H1 (cell line): ENCODE data around the gene AGFG1. TPM values are rescaled to one million over a fixed set of nuclear protein-coding genes. Genes with fewer than 3 reads are reported as not detected.

Experiments
- CTCF ChIA-PET: fragments of 300-600 bp; sonication (Branson Sonifier 250); formaldehyde crosslinking; loops from one replicate; lab custom pipeline; 2021; ENCODE audit not compliant: partially characterized antibody; lab: Charles Lee
- POLR2A ChIA-PET: fragments of 300-600 bp; sonication (Branson Sonifier 250); formaldehyde crosslinking; loops from one replicate; lab custom pipeline; 2021; ENCODE audit warnings: inconsistent platforms; ENCODE audit not compliant: partially characterized antibody; lab: Charles Lee
- DNase-seq, 2 experiments: peaks; one replicate each; pipeline versions ENCODE4 v3.0.0 to v3.0.0-alpha.2; 2010 to 2022; ENCODE audit warnings: low spot score in 2 of 2, low read depth in 1 of 2, mixed read lengths in 1 of 2
- FAIRE-seq: peaks from 2 replicates; lab custom pipeline; 2011; peaks lifted over from hg19 to GRCh38; lab: Jason Lieb, UNC
- H2AFZ ChIP-seq: 2 replicates; pipeline ENCODE4 v1.8.1; 2012; ENCODE audit warnings: low read length, inconsistent platforms
- H2AK5ac ChIP-seq: 2 replicates; pipeline ENCODE4 v1.6.1; 2013; ENCODE audit warnings: low read depth, low read length
- H2BK120ac ChIP-seq: replicated peaks from 2 replicates; pipeline ENCODE3; 2013; ENCODE audit warnings: low read depth, low read length, inconsistent platforms
- H2BK12ac ChIP-seq: 2 replicates; pipeline ENCODE4 v1.6.1; 2013; ENCODE audit warnings: low read depth, low read length
- H2BK15ac ChIP-seq: 2 replicates; pipeline ENCODE4 v1.6.1; 2013; ENCODE audit warnings: low read length
- H2BK20ac ChIP-seq: 2 replicates; pipeline ENCODE4 v1.6.1; 2013; ENCODE audit warnings: low read length
- H2BK5ac ChIP-seq: 2 replicates; pipeline ENCODE4 v1.6.1; 2013; ENCODE audit warnings: low read depth, low read length
- H3K14ac ChIP-seq: 2 replicates; pipeline ENCODE4 v1.6.1; 2013; ENCODE audit warnings: inconsistent platforms; ENCODE audit not compliant: insufficient read length
- H3K18ac ChIP-seq: 2 replicates; pipeline ENCODE4 v1.6.1; 2013; ENCODE audit warnings: low read length; ENCODE audit errors: extremely low read depth
- H3K23ac ChIP-seq: 2 replicates; pipeline ENCODE4 v1.6.1; 2013; ENCODE audit warnings: inconsistent platforms; ENCODE audit not compliant: insufficient read length
- H3K23me2 ChIP-seq: 2 replicates; pipeline ENCODE4 v1.6.1; 2013; ENCODE audit warnings: low read depth, low read length
- H3K27ac ChIP-seq: 2 replicates; pipeline ENCODE4 v1.6.1; 2011; ENCODE audit warnings: low read depth, low read length, inconsistent platforms
- H3K27me3 ChIP-seq, 4 experiments: replicated peaks in 1 of 4; 1 replicate in 1 of 4; 2 replicates in 3 of 4; pipeline versions ENCODE4 v1.6.1 to v1.8.1; 2011 to 2013; ENCODE audit warnings: low read length in 3 of 4, mild to moderate bottlenecking in 3 of 4, inconsistent platforms in 2 of 4, mixed read lengths in 2 of 4, moderate library complexity in 1 of 4; ENCODE audit not compliant: control insufficient read depth in 3 of 4, insufficient read depth in 3 of 4; ENCODE audit errors: extremely low read depth in 1 of 4
- H3K36me3 ChIP-seq, 4 experiments: 2 replicates each; pipeline versions ENCODE4 v1.6.1 to v1.8.1; 2011 to 2013; ENCODE audit warnings: mild to moderate bottlenecking in 4 of 4, low read length in 3 of 4, moderate library complexity in 2 of 4, control low read depth in 1 of 4, inconsistent platforms in 1 of 4; ENCODE audit not compliant: insufficient read depth in 4 of 4, control insufficient read depth in 2 of 4
- H3K4ac ChIP-seq: replicated peaks from 2 replicates; pipeline ENCODE3; 2013; ENCODE audit warnings: low read length, low read depth, mixed read lengths, inconsistent platforms; ENCODE audit not compliant: insufficient read length
- H3K4me1 ChIP-seq, 4 experiments: replicated peaks in 1 of 4; 1 replicate in 1 of 4; 2 replicates in 3 of 4; pipeline versions ENCODE4 v1.6.1 to v1.8.1; 2011 to 2013; ENCODE audit warnings: low read length in 3 of 4, inconsistent platforms in 2 of 4, mixed read lengths in 1 of 4; ENCODE audit not compliant: insufficient read depth in 4 of 4, control insufficient read depth in 3 of 4
- H3K4me2 ChIP-seq, 2 experiments: 2 replicates each; pipeline versions ENCODE4 v1.6.1 to v1.8.1; 2011 to 2013; ENCODE audit warnings: low read depth in 2 of 2, low read length in 2 of 2, control low read depth in 1 of 2, inconsistent platforms in 1 of 2, mild to moderate bottlenecking in 1 of 2; ENCODE audit not compliant: insufficient read depth in 1 of 2
- H3K4me3 ChIP-seq, 4 experiments: fragments of 200-600, 300-600 bp in 1 of 4; sonication (generic), shearing (Covaris generic), sonication (Bioruptor Twin) in 1 of 4; 2 replicates each; pipeline versions ENCODE4 v1.5.1 to v1.8.1; 2011 to 2016; ENCODE audit warnings: low read length in 4 of 4, low read depth in 3 of 4, control low read depth in 2 of 4, inconsistent platforms in 2 of 4, mild to moderate bottlenecking in 2 of 4, mixed read lengths in 1 of 4, moderate library complexity in 1 of 4; ENCODE audit not compliant: insufficient read depth in 2 of 4; ENCODE audit errors: extremely low read depth in 1 of 4
- H3K56ac ChIP-seq: replicated peaks from 2 replicates; pipeline ENCODE3; 2013; ENCODE audit warnings: low read depth, mild to moderate bottlenecking, mixed read lengths, low read length, inconsistent platforms; ENCODE audit not compliant: insufficient read length
- H3K79me1 ChIP-seq: 2 replicates; pipeline ENCODE4 v1.6.1; 2013; ENCODE audit warnings: low read depth, low read length, control low read depth
- H3K79me2 ChIP-seq, 2 experiments: 2 replicates each; pipeline versions ENCODE4 v1.6.1 to v1.8.1; 2012 to 2013; ENCODE audit warnings: low read length in 2 of 2, mild to moderate bottlenecking in 2 of 2, inconsistent platforms in 1 of 2; ENCODE audit not compliant: insufficient read depth in 2 of 2, control insufficient read depth in 1 of 2
- H3K9ac ChIP-seq, 4 experiments: replicated peaks in 1 of 4; 1 replicate in 1 of 4; 2 replicates in 3 of 4; pipeline versions ENCODE4 v1.6.1 to v1.8.1; 2011 to 2013; ENCODE audit warnings: low read depth in 3 of 4, low read length in 3 of 4, control low read depth in 2 of 4, mild to moderate bottlenecking in 2 of 4, moderate library complexity in 2 of 4, inconsistent platforms in 1 of 4; ENCODE audit errors: extremely low read depth in 1 of 4
- H3K9me3 ChIP-seq, 2 experiments: 2 replicates each; pipeline versions ENCODE4 v1.6.1 to v1.8.1; 2012 to 2013; ENCODE audit warnings: mild to moderate bottlenecking in 2 of 2, moderate library complexity in 2 of 2, control low read depth in 1 of 2, inconsistent platforms in 1 of 2, low read depth in 1 of 2, low read length in 1 of 2, mixed read lengths in 1 of 2; ENCODE audit not compliant: insufficient read depth in 2 of 2
- H4K20me1 ChIP-seq, 2 experiments: replicated peaks in 1 of 2; 2 replicates each; pipeline versions ENCODE3 to v1.8.1; 2011 to 2013; ENCODE audit warnings: inconsistent platforms in 2 of 2, low read length in 2 of 2, mild to moderate bottlenecking in 1 of 2; ENCODE audit not compliant: insufficient read depth in 2 of 2, control insufficient read depth in 1 of 2
- H4K5ac ChIP-seq: 2 replicates; pipeline ENCODE4 v1.6.1; 2013; ENCODE audit warnings: low read length, low read depth, mixed read lengths, inconsistent platforms; ENCODE audit not compliant: insufficient read length
- H4K8ac ChIP-seq: 2 replicates; pipeline ENCODE4 v1.8.0; 2013; ENCODE audit warnings: mild to moderate bottlenecking, moderate library complexity, low read length, inconsistent platforms; ENCODE audit not compliant: insufficient read depth; ENCODE audit errors: extremely low read depth
- H4K91ac ChIP-seq: replicated peaks from 2 replicates; pipeline ENCODE3; 2013; ENCODE audit warnings: low read length, mixed read lengths, inconsistent platforms; ENCODE audit not compliant: insufficient read length
- CREB1 ChIP-seq: IDR thresholded peaks from 2 replicates; pipeline ENCODE4 v1.6.1; 2012; ENCODE audit warnings: inconsistent platforms
- WGBS, 2 experiments: shearing (Covaris generic) in 1 of 2; methylation state at CpG; one replicate each; pipeline versions ENCODE4 v1.1.6 to v1.1.7; 2013 to 2015; ENCODE audit warnings: low lambda C conversion rate in 2 of 2, mixed read lengths in 2 of 2, inconsistent platforms in 1 of 2, low coverage in 1 of 2, missing lambda C conversion rate in 1 of 2; ENCODE audit not compliant: insufficient replicate concordance in 2 of 2, insufficient coverage in 1 of 2, insufficient read length in 1 of 2; ENCODE audit errors: extremely low coverage in 1 of 2, missing lambda C conversion rate in 1 of 2; 5-methylcytosine and 5-hydroxymethylcytosine counted together
- polyA plus RNA-seq, 7 experiments: library from polyadenylated mRNA; depleted of rRNA in 3 of 7; stranded (reverse) in 5 of 7; unstranded in 2 of 7; fragments of >200 nt in 5 of 7; fragments of 200-250 nt in 2 of 7; gene quantifications; 1 replicate in 5 of 7; 2 replicates in 1 of 7; 4 replicates in 1 of 7; pipeline versions ENCODE4 v1.2.1 to v1.2.3, GENCODE V29; 2011 to 2013; ENCODE audit warnings: missing spikeins in 2 of 7, mixed read lengths in 2 of 7
- total RNA-seq: library from RNA; stranded (reverse); fragmentation: NEBNext Ultra II Directional; extraction: Animal tissue kit (Norgen Biotek cat#: 25700); gene quantifications from 2 replicates; pipeline ENCODE4 v1.2.1, GENCODE V29; 2021

Gene AGFG1
- total and polyA plus RNA-seq, 2 of the 8 experiments (the other 6 are each of a cell fraction or from before 2014, with no cell fraction given), result 102 to 147 TPM

DNA sequence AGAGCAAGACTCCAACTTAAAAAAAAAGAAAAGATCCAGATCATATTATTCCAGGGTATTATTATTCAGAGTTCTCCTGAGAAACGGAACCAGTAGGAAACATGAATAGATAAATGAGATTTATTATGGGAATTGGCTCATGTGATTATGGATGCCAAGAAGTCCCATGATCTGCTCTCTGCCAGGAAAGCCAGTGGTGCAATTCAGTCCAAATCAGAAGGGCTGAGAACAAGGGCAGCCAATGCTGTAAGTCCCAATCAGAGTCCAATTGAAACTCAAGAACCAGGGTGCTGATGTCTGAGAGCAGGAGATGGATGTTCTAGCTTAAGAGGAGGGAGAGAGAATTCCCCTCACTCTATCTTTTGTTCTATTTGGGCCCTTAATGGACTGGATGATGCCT is 134.5 kb downstream of the AGFG1 start:
- Histone ChIP-seq H2AK5ac (no peak overlapping the region), H4K5ac (no peak overlapping the region), H3K18ac (no peak overlapping the region), H3K9ac (no peak overlapping the region), H3K4me1 (no peaks in the 10 kb centered on the region), H2BK15ac (no peak overlapping the region), H4K91ac (no peak overlapping the region), H3K27ac (no peak overlapping the region), H3K23ac (no peak overlapping the region), H3K4me2 (no peak overlapping the region), H2BK120ac (no peak overlapping the region), H3K4me3 (no peak overlapping the region), H4K8ac (no peak overlapping the region), H3K23me2 (no peaks in the 10 kb centered on the region), H3K9me3 (no peaks in the 10 kb centered on the region), H3K4ac (no peak overlapping the region), H3K79me1 (no peaks in the 10 kb centered on the region), H3K79me2 (no peaks in the 10 kb centered on the region), H3K14ac (no peak overlapping the region), H2BK12ac (no peak overlapping the region), H4K20me1 (no peaks in the 10 kb centered on the region), H2AFZ (no peak overlapping the region), H3K36me3 (no peaks in the 10 kb centered on the region), H2BK5ac (no peak overlapping the region), H3K56ac (no peak overlapping the region), H2BK20ac (no peak overlapping the region), H3K27me3 (no peaks in the 10 kb centered on the region)
- FAIRE-seq (no peak), DNase-seq (no peak)
- CTCF ChIA-PET, result no interaction called here
- POLR2A ChIA-PET, result no interaction called here
- 82% methylated on average over 1 of the region's 1 CpG; no CpG with 5 or more reads in 1 of the 2 experiments for WGBS, 2 experiments
- TF ChIP-seq CREB1, result no peak
